HG03354 (cell line): ENCODE data around the gene ADAM15.

Source experiments
- ATAC-seq: cut with Tn5 transposase; IDR thresholded peaks from one replicate; pipeline ENCODE4 v1.9.1; 2021; ENCODE audit warnings: mild to moderate bottlenecking; ENCODE audit not compliant: unreplicated experiment, poor library complexity, severe bottlenecking

ADAM15 gene

GRCh38 chr1:155026588-155026987 is 24.5 kb upstream of the ADAM15 start:
- no peak for ATAC-seq

GRCh38 chr1:155029513-155030242 is 21.4 kb upstream of the ADAM15 start:
- no peak for ATAC-seq

- ATAC-seq, result no peak
Measured at GRCh38 chr1:155030243-155030795, 20.8 kb upstream of the ADAM15 start.

- ATAC-seq, result no peak
Measured at GRCh38 chr1:155030899-155031298, 20.2 kb upstream of the ADAM15 start.

- no peak for ATAC-seq
Measured at GRCh38 chr1:155032886-155033285, 18.2 kb upstream of the ADAM15 start.

- ATAC-seq, result no peak
Measured at GRCh38 chr1:155033524-155033923, 17.6 kb upstream of the ADAM15 start, which contains the start of the genes DCST1 and DCST2. TSS of gene DCST1 (plus strand) at chr1:155033824. CDS start at chr1:155034037, 213 bp downstream. TSS of gene DCST2 (minus strand) at chr1:155033781. CDS start at chr1:155033701, 80 bp downstream.

- no peak for ATAC-seq
Measured at GRCh38 chr1:155034318-155035208, 16.6 kb upstream of the ADAM15 start.

- no peak for ATAC-seq
Measured at GRCh38 chr1:155035936-155036335, 15.2 kb upstream of the ADAM15 start.

GRCh38 chr1:155037043-155037442 is 14.1 kb upstream of the ADAM15 start:
- no peak for ATAC-seq

- ATAC-seq, result no peak
Measured at GRCh38 chr1:155037851-155038441, 13.2 kb upstream of the ADAM15 start.

- no peak for ATAC-seq
Measured at GRCh38 chr1:155038602-155039307, 12.4 kb upstream of the ADAM15 start.

GRCh38 chr1:155039308-155039669 is 11.8 kb upstream of the ADAM15 start:
- ATAC-seq, result no peak

- ATAC-seq, result no peak
Measured at GRCh38 chr1:155040358-155041093, 10.6 kb upstream of the ADAM15 start.

- ATAC-seq, result no peak
Measured at GRCh38 chr1:155042789-155043188, 8.3 kb upstream of the ADAM15 start.

GRCh38 chr1:155043301-155043702 is 7.8 kb upstream of the ADAM15 start:
- ATAC-seq, result no peak

GRCh38 chr1:155043793-155044192 is 7.3 kb upstream of the ADAM15 start:
- ATAC-seq, result no peak

- ATAC-seq, result no peak
Measured at GRCh38 chr1:155044365-155044764, 6.8 kb upstream of the ADAM15 start.

- ATAC-seq, result no peak
Measured at GRCh38 chr1:155044812-155045657, 6.1 kb upstream of the ADAM15 start.
